GM21360 (cell line): ENCODE data around the gene NMUR2.

Experiments
- ATAC-seq: cut with Tn5 transposase; IDR thresholded peaks from one replicate; pipeline ENCODE4 v1.9.1; 2021; ENCODE audit warnings: mild to moderate bottlenecking, moderate library complexity; ENCODE audit not compliant: unreplicated experiment

Gene NMUR2

DNA sequence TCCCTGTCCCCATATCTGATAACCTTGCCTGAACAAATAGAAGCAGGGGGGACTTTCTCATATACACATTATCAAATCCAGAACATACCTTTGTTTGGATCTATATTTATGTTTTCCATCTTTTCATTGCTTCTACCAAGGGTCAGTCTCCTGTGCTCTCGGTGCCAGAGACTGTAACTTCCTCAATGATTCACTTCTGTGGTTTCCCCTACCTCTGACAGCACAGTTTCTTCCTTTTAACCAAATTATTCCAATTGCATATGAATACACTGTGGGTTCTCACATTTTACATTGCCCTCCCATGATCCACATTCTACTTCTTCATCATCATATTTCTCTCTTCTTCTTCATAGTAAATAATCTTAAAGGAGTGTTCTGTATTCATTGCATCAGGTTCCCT is 32.2 kb downstream of the NMUR2 start:
- ATAC-seq: no peak

- no peak for ATAC-seq
Measured at GRCh38 chr5:152369298-152369697, 35.8 kb downstream of the NMUR2 start.

DNA sequence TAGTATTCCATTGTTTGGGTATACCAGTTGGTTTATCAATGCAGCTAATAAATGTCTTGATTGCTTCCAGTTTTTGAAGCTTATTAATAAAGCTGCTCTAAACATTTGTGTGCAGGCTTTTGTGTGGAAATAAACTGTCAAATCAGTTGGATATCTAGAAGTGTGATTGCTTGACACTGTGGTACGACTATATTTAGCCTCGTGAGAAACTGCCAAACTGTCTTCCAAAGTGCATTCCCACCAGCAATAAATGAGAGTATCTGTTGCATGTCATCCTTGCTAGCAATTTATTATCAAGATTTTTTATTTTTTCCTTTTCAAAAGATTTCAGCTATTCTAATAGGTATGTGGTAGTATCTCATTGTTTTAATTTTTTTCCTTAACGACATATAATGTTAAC is 37.5 kb downstream of the NMUR2 start:
- no peak for ATAC-seq

DNA sequence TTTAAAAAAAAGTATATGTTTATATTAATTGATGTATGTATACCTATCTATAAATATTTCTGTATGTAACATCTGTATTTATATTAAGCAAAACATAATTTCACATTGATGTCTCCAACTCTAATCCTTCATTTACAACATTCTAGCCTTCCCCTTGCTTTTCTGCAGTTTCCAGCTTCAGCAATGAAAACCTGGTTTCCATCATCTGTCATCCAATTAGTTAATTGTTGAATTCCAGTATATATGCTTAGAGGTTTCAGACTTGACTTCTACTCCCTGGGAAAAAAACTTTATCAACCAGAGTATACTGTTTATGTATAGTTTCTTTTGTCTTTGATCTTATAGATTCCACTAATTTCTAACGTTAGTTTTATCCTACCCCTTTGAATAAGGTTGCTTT is 38.4 kb downstream of the NMUR2 start:
- no peak for ATAC-seq

GRCh38 chr5:152364899-152365298 is 40.2 kb downstream of the NMUR2 start:
- ATAC-seq: no peak

- ATAC-seq: no peak
Measured at GRCh38 chr5:152364172-152364571, 40.9 kb downstream of the NMUR2 start.

- no peak for ATAC-seq
Measured at GRCh38 chr5:152358861-152359568, 46.1 kb downstream of the NMUR2 start.

DNA sequence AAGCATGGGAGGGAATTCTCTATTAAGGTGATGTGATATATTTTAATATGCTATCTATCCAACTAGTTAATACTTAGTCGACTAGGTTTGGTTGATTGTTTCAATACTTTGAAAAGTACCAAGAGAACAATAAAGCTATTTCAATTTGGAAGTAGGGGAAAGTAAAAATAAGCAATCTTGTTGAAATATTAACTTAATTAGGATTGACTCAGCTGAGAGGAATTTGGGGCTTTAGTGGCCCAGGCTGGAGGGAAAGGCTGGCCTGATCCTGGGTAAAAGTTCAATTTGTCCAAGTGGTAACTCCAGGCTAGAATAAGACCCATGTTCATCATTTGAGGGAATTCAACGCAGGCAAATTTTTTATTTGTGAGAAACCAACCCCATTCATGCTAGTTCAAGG is 48.6 kb downstream of the NMUR2 start:
- no peak for ATAC-seq

DNA sequence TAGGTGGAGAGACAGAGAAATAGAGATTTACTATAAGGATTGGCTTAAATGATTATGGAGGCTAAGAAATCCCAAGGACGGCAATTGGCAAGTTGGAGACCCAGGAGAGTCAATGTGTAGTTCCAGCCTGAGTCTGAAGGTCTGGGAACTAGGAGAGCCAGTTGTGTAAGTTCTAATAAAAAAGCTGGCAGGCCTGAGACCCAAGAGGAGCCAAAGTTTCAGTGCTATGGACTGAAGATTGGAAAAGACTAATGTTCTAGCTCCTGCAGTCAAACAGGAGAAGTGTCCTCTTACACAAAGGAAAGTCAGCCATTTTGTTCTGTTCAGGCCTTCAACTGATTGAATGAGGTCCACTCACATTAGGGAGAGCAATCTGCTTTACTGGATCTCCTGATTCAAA is 50.0 kb downstream of the NMUR2 start:
- ATAC-seq: no peak

DNA sequence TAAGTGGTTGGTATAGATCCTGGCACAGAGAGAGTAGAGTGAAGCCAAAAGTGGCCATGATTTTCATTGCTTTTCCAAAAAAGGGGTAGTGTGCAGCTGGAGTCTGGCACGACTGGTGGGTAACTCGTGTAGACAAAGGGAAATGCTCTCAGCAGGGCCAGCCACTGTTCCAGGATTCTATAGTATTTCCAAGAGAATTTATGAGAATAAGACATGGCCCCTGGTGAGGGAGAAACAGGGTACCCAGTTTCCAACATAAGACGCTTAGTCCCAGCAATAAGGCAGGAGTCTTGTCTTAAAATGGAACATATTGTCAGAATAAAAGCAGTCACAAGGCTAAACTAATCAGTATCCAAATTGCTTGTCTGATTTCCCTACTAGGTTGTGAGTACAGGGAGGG is 52.1 kb downstream of the NMUR2 start:
- no peak for ATAC-seq

DNA sequence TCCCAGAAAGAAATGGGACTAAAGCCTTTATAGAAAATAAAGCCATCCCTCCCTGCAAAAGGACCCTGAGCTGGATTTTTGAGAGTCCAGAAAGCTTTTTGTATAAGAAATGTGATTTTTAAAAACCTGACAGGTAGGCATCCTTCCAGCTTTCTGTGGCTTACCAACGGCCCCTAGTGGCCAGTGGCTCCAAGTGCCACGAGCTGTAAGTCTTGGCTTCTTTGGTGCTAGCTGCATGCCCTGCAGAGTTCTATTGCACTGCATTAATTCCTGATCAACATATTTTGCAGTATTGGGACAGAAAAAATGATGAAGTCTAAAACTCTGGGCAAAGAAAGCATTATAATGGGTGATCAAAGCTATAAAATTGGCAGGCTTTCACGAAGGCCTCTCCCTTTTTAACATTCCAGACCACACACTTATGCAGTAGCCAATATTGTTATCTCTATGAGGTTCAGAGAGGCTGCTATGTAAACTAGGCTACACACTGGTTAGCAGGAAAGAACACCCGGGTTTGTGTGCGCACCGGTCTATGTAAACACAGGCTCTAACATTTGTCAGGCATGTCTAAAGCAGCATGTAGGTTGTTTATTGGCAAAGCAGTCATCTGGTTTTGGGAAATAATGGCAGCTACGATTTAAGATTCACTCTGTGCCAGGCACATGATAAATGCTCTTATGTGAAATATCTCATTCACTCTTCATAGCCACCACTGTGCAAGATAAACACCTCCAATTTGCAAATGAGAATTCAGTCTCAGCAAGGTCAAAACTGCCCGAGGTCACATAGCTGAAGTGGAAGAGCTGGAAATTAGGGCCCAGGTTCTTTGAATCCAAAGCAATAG is 55.2 kb downstream of the NMUR2 start:
- peak; percentile 85 for ATAC-seq
